Measurements from ENCODE around the gene SEMA3C.

The SEMA3C gene

DNA sequence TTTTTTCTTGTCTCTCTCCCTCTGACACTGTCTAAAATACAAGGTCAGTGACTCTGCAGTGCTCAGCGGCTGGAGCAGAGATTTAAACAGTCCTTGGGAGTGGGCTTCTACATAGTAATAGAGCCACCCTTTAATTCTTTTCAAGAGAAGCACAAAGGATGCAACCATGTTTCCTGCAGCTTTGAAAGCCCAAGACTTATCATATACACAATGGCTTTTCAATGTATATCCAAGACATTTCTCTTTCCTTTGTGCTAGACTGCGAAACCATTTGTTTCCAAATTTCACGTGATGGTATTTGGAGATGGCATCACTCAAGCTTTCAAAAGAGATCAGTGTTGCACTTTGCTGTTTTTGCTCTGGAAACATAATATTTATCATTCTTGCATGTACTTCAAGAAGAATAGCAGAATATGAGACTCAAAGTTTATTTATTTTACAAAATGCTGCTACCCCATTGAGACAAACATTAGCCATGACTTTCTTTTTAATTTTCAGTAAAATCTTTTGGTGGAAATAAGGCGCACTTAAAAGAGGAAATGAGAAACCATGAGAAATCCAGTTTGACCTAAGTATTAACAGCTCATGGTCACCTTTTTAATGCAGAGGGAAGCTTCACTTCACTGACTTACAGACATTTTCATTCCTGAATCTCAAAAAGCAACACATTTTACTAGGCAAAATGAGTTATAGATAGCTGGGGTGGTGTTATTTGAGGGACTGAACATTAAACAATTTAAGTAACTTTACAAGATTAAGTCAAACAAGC is 76.6 kb downstream of the SEMA3C start:
- Histone ChIP-seq H3K36me3 (ENCODE audit: control insufficient read depth in 5 of 5, insufficient read depth in 5 of 5, low read length in 5 of 5) (no peaks in the 10 kb centered on the region), H3K4me1 (ENCODE audit: control insufficient read depth in 5 of 5, insufficient read depth in 5 of 5, low read length in 5 of 5) (peaks cover 0 to 14% (median 8%) of the 10 kb centered on the region in 5 donors), H3K27ac (ENCODE audit: low read depth, low read length) (no peak overlapping the region), H3K9me3 (ENCODE audit: control insufficient read depth in 5 of 5, low read length in 5 of 5) (no peaks in the 10 kb centered on the region), H3K9ac (ENCODE audit: low read length in 5 of 5) (no peak overlapping the region), H3K4me3 (ENCODE audit: low read depth in 1 of 5, low read length in 5 of 5) (no peak overlapping the region), H3K27me3 (ENCODE audit: control insufficient read depth in 5 of 5, insufficient read depth in 4 of 5, low read length in 5 of 5) (no peaks in the 10 kb centered on the region)

DNA sequence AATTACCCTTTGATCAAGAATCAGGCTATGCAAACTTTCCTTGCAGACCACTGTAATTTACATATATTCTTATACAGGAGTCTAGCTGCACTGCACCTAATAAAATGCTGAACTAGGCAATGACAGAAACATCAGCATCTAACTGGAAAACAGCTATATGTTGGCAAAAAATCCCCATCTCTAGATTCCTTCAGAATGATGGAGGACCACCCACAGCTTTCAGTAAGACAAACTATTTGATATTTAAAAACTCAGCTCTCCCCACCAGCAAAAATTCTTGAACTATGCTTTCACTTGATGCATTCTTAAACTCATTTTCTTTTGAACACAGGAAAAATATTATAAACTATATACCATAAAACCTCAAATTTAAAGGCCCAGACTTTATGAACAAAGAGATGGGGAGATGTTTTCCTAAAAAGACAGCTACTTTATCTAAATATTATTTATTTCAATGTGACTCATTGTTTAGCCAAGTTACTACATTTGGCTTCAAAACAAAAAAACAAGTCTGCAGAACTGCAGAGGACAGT is 77.4 kb downstream of the SEMA3C start:
- no peak overlapping the region for H3K27ac ChIP-seq (ENCODE audit: low read depth, low read length)
- no peak overlapping the region for H3K4me3 ChIP-seq (ENCODE audit: low read depth in 1 of 5, low read length in 5 of 5)
- no peaks in the 10 kb centered on the region for H3K9me3 ChIP-seq (ENCODE audit: control insufficient read depth in 5 of 5, low read length in 5 of 5)
- peaks cover 0 to 14% (median 8%) of the 10 kb centered on the region in 5 donors for H3K4me1 ChIP-seq (ENCODE audit: control insufficient read depth in 5 of 5, insufficient read depth in 5 of 5, low read length in 5 of 5)
- H3K27me3 ChIP-seq (ENCODE audit: control insufficient read depth in 5 of 5, insufficient read depth in 4 of 5, low read length in 5 of 5) = no peaks in the 10 kb centered on the region
- no peaks in the 10 kb centered on the region for H3K36me3 ChIP-seq (ENCODE audit: control insufficient read depth in 5 of 5, insufficient read depth in 5 of 5, low read length in 5 of 5)
- no peak overlapping the region for H3K9ac ChIP-seq (ENCODE audit: low read length in 5 of 5)

DNA sequence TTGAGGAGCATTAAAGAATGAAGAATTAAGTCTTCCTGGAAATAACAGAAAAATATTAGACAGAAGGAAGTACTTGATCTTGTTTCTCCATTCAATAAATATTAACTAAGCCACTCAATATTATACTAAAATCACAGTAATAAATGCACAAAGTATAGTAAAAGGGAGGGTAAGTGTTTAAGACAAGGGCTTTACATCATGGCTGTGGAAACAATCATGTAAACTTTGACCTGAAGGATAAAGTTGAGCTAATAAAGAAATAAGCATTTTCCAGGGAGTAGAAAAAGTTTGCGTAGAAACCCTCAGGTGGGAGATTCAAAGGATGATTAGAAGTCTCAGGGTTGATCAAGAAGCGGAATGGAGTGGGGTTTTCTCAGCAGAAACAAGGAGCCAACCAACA is 78.2 kb downstream of the SEMA3C start:
- Histone ChIP-seq H3K9ac (ENCODE audit: low read length in 5 of 5) (no peak overlapping the region), H3K27ac (ENCODE audit: low read depth, low read length) (no peak overlapping the region), H3K27me3 (ENCODE audit: control insufficient read depth in 5 of 5, insufficient read depth in 4 of 5, low read length in 5 of 5) (no peaks in the 10 kb centered on the region), H3K9me3 (ENCODE audit: control insufficient read depth in 5 of 5, low read length in 5 of 5) (no peaks in the 10 kb centered on the region), H3K36me3 (ENCODE audit: control insufficient read depth in 5 of 5, insufficient read depth in 5 of 5, low read length in 5 of 5) (no peaks in the 10 kb centered on the region), H3K4me1 (ENCODE audit: control insufficient read depth in 5 of 5, insufficient read depth in 5 of 5, low read length in 5 of 5) (peaks cover 0 to 14% (median 5%) of the 10 kb centered on the region in 5 donors), H3K4me3 (ENCODE audit: low read depth in 1 of 5, low read length in 5 of 5) (no peak overlapping the region)

DNA sequence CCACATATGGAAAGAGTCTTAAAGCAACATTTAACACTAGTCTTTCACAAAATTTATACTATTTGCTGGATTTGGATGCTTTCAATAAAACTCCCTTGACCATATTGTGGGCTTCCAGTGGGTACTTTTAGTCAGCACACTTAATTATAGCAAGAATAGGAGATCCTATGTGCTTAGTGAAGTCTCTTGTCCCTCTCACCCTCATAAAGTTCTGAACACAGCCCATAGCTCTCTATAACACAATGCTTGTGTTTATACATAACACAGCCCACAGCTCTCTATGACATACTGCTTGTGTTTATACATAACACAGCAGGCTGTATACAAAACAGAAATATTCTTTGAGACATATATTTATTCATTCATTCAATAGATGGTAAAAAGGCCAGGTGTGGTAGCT is 79.0 kb downstream of the SEMA3C start:
- Histone ChIP-seq H3K36me3 (ENCODE audit: control insufficient read depth in 5 of 5, insufficient read depth in 5 of 5, low read length in 5 of 5) (no peaks in the 10 kb centered on the region), H3K27me3 (ENCODE audit: control insufficient read depth in 5 of 5, insufficient read depth in 4 of 5, low read length in 5 of 5) (no peaks in the 10 kb centered on the region), H3K4me1 (ENCODE audit: control insufficient read depth in 5 of 5, insufficient read depth in 5 of 5, low read length in 5 of 5) (peaks cover 0 to 14% (median 3%) of the 10 kb centered on the region in 5 donors), H3K27ac (ENCODE audit: low read depth, low read length) (no peak overlapping the region), H3K4me3 (ENCODE audit: low read depth in 1 of 5, low read length in 5 of 5) (no peak overlapping the region), H3K9me3 (ENCODE audit: control insufficient read depth in 5 of 5, low read length in 5 of 5) (no peaks in the 10 kb centered on the region), H3K9ac (ENCODE audit: low read length in 5 of 5) (no peak overlapping the region)

DNA sequence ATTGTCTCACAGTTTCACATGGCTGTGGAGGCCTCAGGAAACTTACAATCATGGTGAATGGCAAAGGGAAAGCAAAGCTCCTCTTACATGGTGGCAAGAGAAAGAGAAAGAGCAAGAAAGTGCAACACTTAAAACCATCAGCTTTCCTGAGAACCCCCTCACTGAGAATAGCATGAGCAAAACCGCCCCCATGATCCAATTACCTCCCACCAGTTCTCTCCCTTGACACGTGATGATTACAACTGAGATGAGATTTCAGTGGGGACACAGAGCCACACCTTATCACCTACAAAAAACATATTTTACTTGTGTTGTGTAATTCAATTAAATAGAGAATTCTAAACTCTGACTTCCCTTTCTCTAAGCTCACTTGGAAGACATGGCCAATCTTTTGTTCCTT is 80.2 kb downstream of the SEMA3C start:
- Histone ChIP-seq H3K9ac (ENCODE audit: low read length in 5 of 5) (no peak overlapping the region), H3K9me3 (ENCODE audit: control insufficient read depth in 5 of 5, low read length in 5 of 5) (no peaks in the 10 kb centered on the region), H3K27ac (ENCODE audit: low read depth, low read length) (peak overlapping the region; percentile 20), H3K4me1 (ENCODE audit: control insufficient read depth in 5 of 5, insufficient read depth in 5 of 5, low read length in 5 of 5) (peaks cover 0 to 19% (median 3%) of the 10 kb centered on the region in 5 donors), H3K36me3 (ENCODE audit: control insufficient read depth in 5 of 5, insufficient read depth in 5 of 5, low read length in 5 of 5) (no peaks in the 10 kb centered on the region), H3K27me3 (ENCODE audit: control insufficient read depth in 5 of 5, insufficient read depth in 4 of 5, low read length in 5 of 5) (no peaks in the 10 kb centered on the region), H3K4me3 (ENCODE audit: low read depth in 1 of 5, low read length in 5 of 5) (no peak overlapping the region)

DNA sequence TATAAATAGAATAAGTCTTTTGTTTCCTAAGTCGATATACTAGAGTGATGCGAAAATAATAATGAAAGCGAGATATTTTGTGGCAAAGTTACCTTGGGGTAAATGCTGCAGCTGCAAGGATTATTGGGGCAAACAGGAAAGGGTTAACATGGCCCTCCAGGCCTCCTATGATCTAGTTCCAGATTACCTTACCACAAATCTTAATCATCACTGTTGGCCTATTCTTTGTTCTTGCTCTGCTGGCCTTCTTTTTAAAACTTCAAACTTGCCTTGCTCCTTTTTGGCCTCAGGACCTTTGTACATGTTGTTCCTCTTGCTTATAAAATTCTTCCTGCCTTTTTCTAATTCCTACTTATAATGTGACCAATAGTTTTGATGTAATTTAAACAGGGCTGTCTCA is 81.5 kb downstream of the SEMA3C start:
- Histone ChIP-seq H3K4me3 (ENCODE audit: low read depth in 1 of 5, low read length in 5 of 5) (no peak overlapping the region), H3K36me3 (ENCODE audit: control insufficient read depth in 5 of 5, insufficient read depth in 5 of 5, low read length in 5 of 5) (no peaks in the 10 kb centered on the region), H3K9me3 (ENCODE audit: control insufficient read depth in 5 of 5, low read length in 5 of 5) (no peaks in the 10 kb centered on the region), H3K27ac (ENCODE audit: low read depth, low read length) (no peak overlapping the region), H3K4me1 (ENCODE audit: control insufficient read depth in 5 of 5, insufficient read depth in 5 of 5, low read length in 5 of 5) (peaks cover 0 to 14% (median 0%) of the 10 kb centered on the region in 5 donors), H3K27me3 (ENCODE audit: control insufficient read depth in 5 of 5, insufficient read depth in 4 of 5, low read length in 5 of 5) (no peaks in the 10 kb centered on the region), H3K9ac (ENCODE audit: low read length in 5 of 5) (no peak overlapping the region)

DNA sequence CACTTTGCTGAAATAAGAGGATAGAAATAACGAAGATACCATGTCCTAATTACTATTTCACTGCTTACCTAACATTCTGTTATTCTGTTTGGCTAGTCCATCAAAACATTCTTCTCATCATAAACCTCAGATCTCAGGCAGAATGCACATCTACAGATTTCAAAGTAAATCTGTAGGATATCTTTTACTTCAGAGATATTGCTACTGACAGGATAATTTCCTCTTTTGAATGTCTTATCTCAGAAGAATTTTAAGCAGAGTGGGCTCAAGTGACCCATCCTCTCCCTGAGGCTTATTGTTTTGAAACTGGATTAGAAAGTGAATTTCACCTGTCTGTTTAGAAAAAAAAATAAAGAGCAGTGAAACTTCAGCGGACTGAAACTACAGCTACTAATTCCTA is 83.6 kb downstream of the SEMA3C start:
- Histone ChIP-seq H3K4me1 (ENCODE audit: control insufficient read depth in 5 of 5, insufficient read depth in 5 of 5, low read length in 5 of 5) (peaks cover 0 to 20% (median 9%) of the 10 kb centered on the region in 5 donors), H3K9me3 (ENCODE audit: control insufficient read depth in 5 of 5, low read length in 5 of 5) (no peaks in the 10 kb centered on the region), H3K36me3 (ENCODE audit: control insufficient read depth in 5 of 5, insufficient read depth in 5 of 5, low read length in 5 of 5) (no peaks in the 10 kb centered on the region), H3K4me3 (ENCODE audit: low read depth in 1 of 5, low read length in 5 of 5) (no peak overlapping the region), H3K27ac (ENCODE audit: low read depth, low read length) (no peak overlapping the region), H3K9ac (ENCODE audit: low read length in 5 of 5) (no peak overlapping the region), H3K27me3 (ENCODE audit: control insufficient read depth in 5 of 5, insufficient read depth in 4 of 5, low read length in 5 of 5) (no peaks in the 10 kb centered on the region)

DNA sequence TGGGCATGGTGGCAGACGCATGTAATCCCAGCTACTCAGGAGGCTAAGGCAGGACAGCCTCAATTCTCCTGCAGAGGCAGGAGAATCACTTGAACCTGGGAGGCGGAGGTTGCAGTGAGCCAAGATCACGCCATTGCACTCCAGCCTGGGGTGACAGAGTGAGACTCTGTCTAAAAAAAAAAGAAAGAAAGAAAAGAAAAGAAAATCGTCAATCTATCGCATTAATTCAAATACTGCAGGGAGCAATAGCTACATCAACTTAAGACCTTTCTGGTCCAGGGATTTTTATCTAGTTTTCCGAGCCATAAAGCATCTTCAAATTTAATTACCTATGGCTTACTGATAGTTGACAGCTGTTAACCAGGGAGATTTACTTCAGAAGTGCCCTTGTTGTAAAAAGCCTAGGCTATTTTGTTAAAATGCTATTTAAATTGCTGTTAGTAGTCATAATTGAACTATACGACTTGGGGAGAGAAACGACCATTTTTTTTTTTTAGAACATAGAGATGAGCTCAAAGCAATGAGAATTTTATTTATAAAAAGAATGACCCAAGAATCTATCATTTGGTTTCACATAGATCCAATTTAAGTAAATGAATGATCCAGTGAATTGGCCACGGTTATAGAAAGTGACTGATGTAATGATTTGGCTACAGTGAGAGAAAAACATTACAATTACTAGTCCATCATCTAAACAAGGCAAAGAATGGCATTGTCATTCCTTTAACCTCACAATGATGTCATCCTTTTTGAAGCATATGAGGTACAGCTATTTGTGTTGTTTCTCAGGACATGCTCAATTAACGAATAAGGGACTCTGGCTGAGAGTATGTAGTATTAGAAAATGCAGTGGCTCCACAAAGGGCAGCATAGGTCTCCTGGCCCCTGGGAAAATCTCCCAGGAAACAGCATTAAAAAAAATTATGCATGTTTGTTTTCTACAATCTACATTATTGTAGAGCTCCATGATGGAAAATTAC is 85.3 kb downstream of the SEMA3C start:
- Histone ChIP-seq H3K4me3 (ENCODE audit: low read depth in 1 of 5, low read length in 5 of 5) (no peak overlapping the region), H3K27ac (ENCODE audit: low read depth, low read length) (peak overlapping the region; percentile 31), H3K9ac (ENCODE audit: low read length in 5 of 5) (no peak overlapping the region), H3K9me3 (ENCODE audit: control insufficient read depth in 5 of 5, low read length in 5 of 5) (no peaks in the 10 kb centered on the region), H3K36me3 (ENCODE audit: control insufficient read depth in 5 of 5, insufficient read depth in 5 of 5, low read length in 5 of 5) (no peaks in the 10 kb centered on the region), H3K27me3 (ENCODE audit: control insufficient read depth in 5 of 5, insufficient read depth in 4 of 5, low read length in 5 of 5) (no peaks in the 10 kb centered on the region), H3K4me1 (ENCODE audit: control insufficient read depth in 5 of 5, insufficient read depth in 5 of 5, low read length in 5 of 5) (peaks cover 0 to 26% (median 10%) of the 10 kb centered on the region in 5 donors)

DNA sequence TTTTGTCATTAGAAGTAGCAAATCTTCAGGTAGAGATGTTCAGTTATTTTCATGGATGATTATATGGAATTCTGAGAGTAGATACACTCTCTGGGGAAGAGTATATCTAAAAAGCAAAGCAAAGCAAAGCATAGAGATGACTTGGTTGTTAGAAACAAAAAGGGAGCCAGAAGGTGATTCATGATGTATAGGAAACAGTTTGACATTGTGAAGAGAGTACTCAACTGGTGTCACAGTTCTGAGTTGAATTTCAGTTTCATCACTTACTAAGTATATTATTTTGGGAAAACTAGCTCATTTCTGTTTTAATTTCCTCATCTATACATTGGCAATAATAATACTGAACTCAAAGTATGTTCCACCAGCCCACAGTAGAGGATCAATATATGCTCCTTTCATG is 86.8 kb downstream of the SEMA3C start:
- Histone ChIP-seq H3K36me3 (ENCODE audit: control insufficient read depth in 5 of 5, insufficient read depth in 5 of 5, low read length in 5 of 5) (no peaks in the 10 kb centered on the region), H3K27ac (ENCODE audit: low read depth, low read length) (peak overlapping the region; percentile 31), H3K4me3 (ENCODE audit: low read depth in 1 of 5, low read length in 5 of 5) (no peak overlapping the region), H3K27me3 (ENCODE audit: control insufficient read depth in 5 of 5, insufficient read depth in 4 of 5, low read length in 5 of 5) (no peaks in the 10 kb centered on the region), H3K9me3 (ENCODE audit: control insufficient read depth in 5 of 5, low read length in 5 of 5) (no peaks in the 10 kb centered on the region), H3K4me1 (ENCODE audit: control insufficient read depth in 5 of 5, insufficient read depth in 5 of 5, low read length in 5 of 5) (peaks cover 0 to 36% (median 19%) of the 10 kb centered on the region in 5 donors), H3K9ac (ENCODE audit: low read length in 5 of 5) (no peak overlapping the region)
